H9 (cell line): ENCODE results near the gene USP12. TPM values are rescaled to one million over a fixed set of nuclear protein-coding genes. Genes with fewer than 3 reads are reported as not detected.

Experiments
- DNase-seq: peaks from one replicate; pipeline ENCODE4 v3.0.0-alpha.2; 2017
- H2AFZ ChIP-seq: one replicate; pipeline ENCODE4 v1.6.1; 2013; ENCODE audit warnings: mild to moderate bottlenecking, low read length, control low read depth, moderate library complexity
- H2AK5ac ChIP-seq: 2 replicates; pipeline ENCODE4 v1.6.1; 2013; ENCODE audit warnings: low read length, control low read depth, mixed read lengths; ENCODE audit not compliant: insufficient read length
- H2BK120ac ChIP-seq: one replicate; pipeline ENCODE4 v1.6.1; 2013; ENCODE audit warnings: low read depth, mild to moderate bottlenecking, low read length, control low read depth, inconsistent platforms; ENCODE audit not compliant: poor library complexity, severe bottlenecking
- H2BK12ac ChIP-seq: 2 replicates; pipeline ENCODE4 v1.6.1; 2013; ENCODE audit warnings: low read length, control low read depth, mixed read lengths, low read depth; ENCODE audit not compliant: insufficient read length
- H2BK15ac ChIP-seq: 2 replicates; pipeline ENCODE4 v1.6.1; 2013; ENCODE audit warnings: low read depth, low read length, control low read depth
- H2BK20ac ChIP-seq: one replicate; pipeline ENCODE4 v1.6.1; 2013; ENCODE audit warnings: low read depth, mild to moderate bottlenecking, low read length, control low read depth, inconsistent platforms; ENCODE audit not compliant: poor library complexity, severe bottlenecking
- H2BK5ac ChIP-seq: 2 replicates; pipeline ENCODE4 v1.6.1; 2013; ENCODE audit warnings: low read length, control low read depth, mixed read lengths; ENCODE audit not compliant: insufficient read length
- H3K14ac ChIP-seq: 2 replicates; pipeline ENCODE4 v1.6.1; 2013; ENCODE audit warnings: low read length, control low read depth; ENCODE audit not compliant: insufficient read depth
- H3K18ac ChIP-seq: 2 replicates; pipeline ENCODE4 v1.6.1; 2013; ENCODE audit warnings: low read depth, mild to moderate bottlenecking, mixed read lengths, low read length, control low read depth; ENCODE audit not compliant: insufficient read length
- H3K23ac ChIP-seq: 2 replicates; pipeline ENCODE4 v1.6.1; 2013; ENCODE audit warnings: low read length, control low read depth, mixed read lengths, low read depth; ENCODE audit not compliant: insufficient read length
- H3K23me2 ChIP-seq: 2 replicates; pipeline ENCODE4 v1.6.1; 2013; ENCODE audit warnings: low read depth, mild to moderate bottlenecking, mixed read lengths, low read length, control low read depth; ENCODE audit not compliant: insufficient read length, poor library complexity, severe bottlenecking
- H3K27ac ChIP-seq: 2 replicates; pipeline ENCODE4 v1.5.1; 2013; ENCODE audit warnings: low read length, control low read depth, mixed read lengths, low read depth; ENCODE audit not compliant: insufficient read length
- H3K27me3 ChIP-seq: 2 replicates; pipeline ENCODE4 v1.6.1; 2013; ENCODE audit warnings: low read length, control low read depth, inconsistent platforms; ENCODE audit not compliant: insufficient read depth
- H3K4ac ChIP-seq: 2 replicates; pipeline ENCODE4 v1.6.1; 2013; ENCODE audit warnings: low read depth, mild to moderate bottlenecking, control low read depth, inconsistent platforms, low read length, moderate library complexity
- H3K4me1 ChIP-seq: 2 replicates; pipeline ENCODE4 v1.6.1; 2013; ENCODE audit warnings: low read length, control low read depth, inconsistent platforms; ENCODE audit not compliant: insufficient read depth
- H3K4me2 ChIP-seq: 2 replicates; pipeline ENCODE4 v1.6.1; 2013; ENCODE audit warnings: low read length, control low read depth, mixed read lengths; ENCODE audit not compliant: insufficient read length, insufficient read depth
- H3K56ac ChIP-seq: 2 replicates; pipeline ENCODE4 v1.6.1; 2013; ENCODE audit warnings: low read depth, mild to moderate bottlenecking, mixed read lengths, low read length, control low read depth; ENCODE audit not compliant: insufficient read length
- H3K79me1 ChIP-seq: 2 replicates; pipeline ENCODE4 v1.6.1; 2013; ENCODE audit warnings: low read depth, mild to moderate bottlenecking, moderate library complexity, low read length, control low read depth, inconsistent platforms; ENCODE audit not compliant: insufficient read depth, poor library complexity, severe bottlenecking
- H3K79me2 ChIP-seq: 2 replicates; pipeline ENCODE4 v1.6.1; 2013; ENCODE audit warnings: low read length, control low read depth, inconsistent platforms; ENCODE audit not compliant: insufficient read depth
- H3K9ac ChIP-seq: 2 replicates; pipeline ENCODE4 v1.6.1; 2013; ENCODE audit warnings: low read length, control low read depth, mixed read lengths; ENCODE audit not compliant: insufficient read length; ENCODE audit errors: extremely low read depth
- H3K9me3 ChIP-seq: one replicate; pipeline ENCODE4 v1.6.1; 2013; ENCODE audit warnings: low read depth, low read length, inconsistent platforms; ENCODE audit not compliant: control insufficient read depth
- H3T11ph ChIP-seq: one replicate; pipeline ENCODE4 v1.6.1; 2013; ENCODE audit warnings: mild to moderate bottlenecking, low read length, control low read depth, inconsistent platforms
- H4K20me1 ChIP-seq: one replicate; pipeline ENCODE4 v1.6.1; 2013; ENCODE audit not compliant: control insufficient read depth, insufficient read length, insufficient read depth
- H4K5ac ChIP-seq: 2 replicates; pipeline ENCODE4 v1.6.1; 2013; ENCODE audit warnings: low read depth, mild to moderate bottlenecking, mixed read lengths, low read length, control low read depth; ENCODE audit not compliant: insufficient read length
- H4K8ac ChIP-seq: replicated peaks from 2 replicates; pipeline ENCODE4 v1.6.1; 2013; ENCODE audit warnings: low read length, control low read depth, mixed read lengths, low read depth; ENCODE audit not compliant: insufficient read length
- H4K91ac ChIP-seq: 2 replicates; pipeline ENCODE4 v1.6.1; 2013; ENCODE audit warnings: low read depth, mild to moderate bottlenecking, moderate library complexity, mixed read lengths, low read length, control low read depth; ENCODE audit not compliant: insufficient read length
- H3K27ac Mint-ChIP-seq, 3 experiments: 2 replicates in 2 of 3; 3 replicates in 1 of 3; pipeline ENCODE4 v1.8.0; 2020 to 2021; ENCODE audit warnings: mixed read lengths in 3 of 3, mild to moderate bottlenecking in 1 of 3, moderate library complexity in 1 of 3
- H3K27me3 Mint-ChIP-seq: 2 replicates; pipeline ENCODE4 v1.8.0; 2021; ENCODE audit warnings: low read depth, mild to moderate bottlenecking, moderate library complexity, mixed read lengths
- H3K36me3 Mint-ChIP-seq, 3 experiments: 2 replicates in 2 of 3; 3 replicates in 1 of 3; pipeline ENCODE4 v1.8.0; 2020 to 2021; ENCODE audit warnings: low read depth in 3 of 3, mixed read lengths in 3 of 3; ENCODE audit not compliant: insufficient read depth in 1 of 3
- H3K4me1 Mint-ChIP-seq, 2 experiments: 2 replicates each; pipeline ENCODE4 v1.8.0; 2020; ENCODE audit warnings: mixed read lengths in 2 of 2
- H3K4me3 Mint-ChIP-seq, 2 experiments: 2 replicates in 1 of 2; 3 replicates in 1 of 2; pipeline ENCODE4 v1.8.0; 2020 to 2021; ENCODE audit warnings: mild to moderate bottlenecking in 2 of 2, mixed read lengths in 2 of 2, moderate library complexity in 1 of 2
- H3K9me3 Mint-ChIP-seq, 2 experiments: 2 replicates in 1 of 2; 3 replicates in 1 of 2; pipeline ENCODE4 v1.8.0; 2020; ENCODE audit warnings: mild to moderate bottlenecking in 2 of 2, mixed read lengths in 2 of 2, moderate library complexity in 1 of 2
- WGBS: extraction: QIAGEN DNeasy Blood & Tissue Kit; methylation state at CpG from one replicate; pipeline ENCODE4 v1.1.7; 2013; ENCODE audit warnings: missing lambda C conversion rate, low lambda C conversion rate, mixed read lengths; ENCODE audit not compliant: insufficient read length; ENCODE audit errors: extremely low coverage; 5-methylcytosine and 5-hydroxymethylcytosine counted together
- total RNA-seq: library from RNA; stranded (reverse); gene quantifications from 2 replicates; pipeline ENCODE4 v1.2.1, GENCODE V29; 2021
- TF ChIP-seq, protein P1 (sequence below): fragments of 200-600 bp; sonication (generic); conservative IDR thresholded peaks from 3 replicates; pipeline ENCODE4 v1.8.0; 2021; ENCODE audit warnings: antibody characterized with exemption, mild to moderate bottlenecking

Gene USP12
- total RNA-seq, 1 experiment from 2014 or later: 24.8 TPM

DNA sequence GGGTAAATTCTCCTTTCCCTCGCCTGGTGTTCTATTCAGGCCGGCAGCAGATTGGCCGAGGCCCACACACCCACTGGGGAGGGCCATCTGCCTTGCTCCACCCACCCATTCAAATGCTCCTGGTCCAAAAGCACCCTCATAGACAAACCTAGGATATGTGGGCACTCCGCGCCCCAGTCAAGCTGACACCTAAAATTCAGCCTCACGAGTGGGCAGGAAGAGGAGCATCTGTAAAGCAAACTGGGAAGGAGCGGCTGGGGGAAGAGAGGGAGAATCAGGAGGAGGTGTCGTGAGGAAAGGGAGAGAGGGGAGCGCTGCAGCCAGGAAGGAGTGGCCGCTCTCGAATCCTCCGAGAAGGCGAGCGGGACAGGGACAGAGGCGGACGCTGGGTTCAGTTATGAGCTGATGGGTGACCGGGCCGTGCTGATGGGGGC is 136.9 kb downstream of the USP12 start:
- Mint-ChIP-seq H3K27ac (peak overlapping the region in 1 of 3 experiments; percentile 19; a peak in 1 of 7 replicates), H3K36me3 (0 out of 7 replicates have a peak, but pooled peaks cover 0 to 2% (median 0%) of the 10 kb centered on the region in 3 experiments), H3K27me3 (peaks cover 39% of the 10 kb centered on the region), H3K9me3 (peaks cover 0 to 2% of the 10 kb centered on the region in 2 experiments; a peak in 2 of 5 replicates), H3K4me1 (peaks cover 21 to 32% of the 10 kb centered on the region in 2 experiments), H3K4me3 (peak overlapping the region; percentile 61 to 83)
- H3K9me3 ChIP-seq: no peaks in the 10 kb centered on the region
- H3K79me1 ChIP-seq: no peaks in the 10 kb centered on the region
- H2BK15ac ChIP-seq: no peak overlapping the region
- no peak overlapping the region for H3K14ac ChIP-seq
- no peaks in the 10 kb centered on the region for H3K27me3 ChIP-seq
- H3K23ac ChIP-seq: no peak overlapping the region
- H4K91ac ChIP-seq: no peak overlapping the region
- no peak overlapping the region for H2BK5ac ChIP-seq
- no peak overlapping the region for H3K18ac ChIP-seq
- no peak overlapping the region for H3K4ac ChIP-seq
- no peak overlapping the region for H2AK5ac ChIP-seq
- H2BK20ac ChIP-seq: no peak overlapping the region
- H2AFZ ChIP-seq: peak overlapping the region; percentile 35
- no peak overlapping the region for H4K5ac ChIP-seq
- no peak overlapping the region for H2BK12ac ChIP-seq
- H3K4me1 ChIP-seq: no peaks in the 10 kb centered on the region
- H3T11ph ChIP-seq: no peak overlapping the region
- H3K4me2 ChIP-seq: peak overlapping the region; percentile 80
- H3K56ac ChIP-seq: no peak overlapping the region
- no peaks in the 10 kb centered on the region for H4K20me1 ChIP-seq
- TF ChIP-seq, protein P1, sequence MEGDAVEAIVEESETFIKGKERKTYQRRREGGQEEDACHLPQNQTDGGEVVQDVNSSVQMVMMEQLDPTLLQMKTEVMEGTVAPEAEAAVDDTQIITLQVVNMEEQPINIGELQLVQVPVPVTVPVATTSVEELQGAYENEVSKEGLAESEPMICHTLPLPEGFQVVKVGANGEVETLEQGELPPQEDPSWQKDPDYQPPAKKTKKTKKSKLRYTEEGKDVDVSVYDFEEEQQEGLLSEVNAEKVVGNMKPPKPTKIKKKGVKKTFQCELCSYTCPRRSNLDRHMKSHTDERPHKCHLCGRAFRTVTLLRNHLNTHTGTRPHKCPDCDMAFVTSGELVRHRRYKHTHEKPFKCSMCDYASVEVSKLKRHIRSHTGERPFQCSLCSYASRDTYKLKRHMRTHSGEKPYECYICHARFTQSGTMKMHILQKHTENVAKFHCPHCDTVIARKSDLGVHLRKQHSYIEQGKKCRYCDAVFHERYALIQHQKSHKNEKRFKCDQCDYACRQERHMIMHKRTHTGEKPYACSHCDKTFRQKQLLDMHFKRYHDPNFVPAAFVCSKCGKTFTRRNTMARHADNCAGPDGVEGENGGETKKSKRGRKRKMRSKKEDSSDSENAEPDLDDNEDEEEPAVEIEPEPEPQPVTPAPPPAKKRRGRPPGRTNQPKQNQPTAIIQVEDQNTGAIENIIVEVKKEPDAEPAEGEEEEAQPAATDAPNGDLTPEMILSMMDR: no peak
- WGBS: no CpG with 5 or more reads among the region's 18 CpGs
- peaks cover 6% of the 10 kb centered on the region for H3K23me2 ChIP-seq
- H4K8ac ChIP-seq: no peak overlapping the region
- no peak overlapping the region for H2BK120ac ChIP-seq
- no peak overlapping the region for H3K9ac ChIP-seq
- no peak overlapping the region for H3K27ac ChIP-seq
- peak; percentile 65 for DNase-seq
- no peaks in the 10 kb centered on the region for H3K79me2 ChIP-seq
